ENCODE results near the gene MTG2.

The MTG2 gene

DNA sequence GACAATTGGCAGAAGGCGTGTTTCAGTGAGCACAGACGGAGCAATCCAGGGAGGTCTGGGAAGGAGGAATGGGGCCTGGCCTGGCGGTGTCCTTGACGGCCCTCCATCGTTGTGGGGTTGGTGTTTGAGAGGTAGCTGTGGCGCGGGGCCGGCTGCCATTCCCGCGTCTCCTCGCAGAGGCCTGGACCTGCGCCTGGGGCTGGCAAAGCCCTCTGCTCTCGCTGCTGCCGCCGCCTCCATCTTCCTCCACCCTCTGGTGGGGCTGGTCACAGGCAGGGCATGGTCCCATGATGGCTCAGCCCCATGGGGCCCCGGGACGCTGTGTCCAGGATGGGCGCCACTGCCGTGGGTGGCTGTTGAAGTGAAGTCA lies 63.1 kb downstream of the MTG2 start:
- peaks cover 74% of the 10 kb centered on the region for H3K79me2 ChIP-seq (ENCODE audit: control insufficient read depth, low read length)
- peaks cover 5% of the 10 kb centered on the region; the same call in 1 of the 2 replicates for H3K36me3 ChIP-seq (ENCODE audit: control insufficient read depth, low read length)
- peaks cover 3% of the 10 kb centered on the region; the same call in 1 of the 2 replicates for H4K20me1 ChIP-seq (ENCODE audit: control insufficient read depth, insufficient read depth, low read depth, low read length)
- no peaks in the 10 kb centered on the region for H3K9me2 ChIP-seq (replicated peaks; ENCODE audit: control insufficient read depth, low read length)
- no peak overlapping the region for H3K27ac ChIP-seq (ENCODE audit: low read depth, low read length)
- H3K4me2 ChIP-seq (ENCODE audit: low read length) = no peak overlapping the region
- TF ChIP-seq, protein P1, sequence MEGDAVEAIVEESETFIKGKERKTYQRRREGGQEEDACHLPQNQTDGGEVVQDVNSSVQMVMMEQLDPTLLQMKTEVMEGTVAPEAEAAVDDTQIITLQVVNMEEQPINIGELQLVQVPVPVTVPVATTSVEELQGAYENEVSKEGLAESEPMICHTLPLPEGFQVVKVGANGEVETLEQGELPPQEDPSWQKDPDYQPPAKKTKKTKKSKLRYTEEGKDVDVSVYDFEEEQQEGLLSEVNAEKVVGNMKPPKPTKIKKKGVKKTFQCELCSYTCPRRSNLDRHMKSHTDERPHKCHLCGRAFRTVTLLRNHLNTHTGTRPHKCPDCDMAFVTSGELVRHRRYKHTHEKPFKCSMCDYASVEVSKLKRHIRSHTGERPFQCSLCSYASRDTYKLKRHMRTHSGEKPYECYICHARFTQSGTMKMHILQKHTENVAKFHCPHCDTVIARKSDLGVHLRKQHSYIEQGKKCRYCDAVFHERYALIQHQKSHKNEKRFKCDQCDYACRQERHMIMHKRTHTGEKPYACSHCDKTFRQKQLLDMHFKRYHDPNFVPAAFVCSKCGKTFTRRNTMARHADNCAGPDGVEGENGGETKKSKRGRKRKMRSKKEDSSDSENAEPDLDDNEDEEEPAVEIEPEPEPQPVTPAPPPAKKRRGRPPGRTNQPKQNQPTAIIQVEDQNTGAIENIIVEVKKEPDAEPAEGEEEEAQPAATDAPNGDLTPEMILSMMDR (IDR thresholded peaks at IDR 0.05; ENCODE audit: low read depth, low read length, poor library complexity, severe bottlenecking) = no peak
- TF ChIP-seq EZH2phosphoT487 (IDR thresholded peaks at IDR 0.05; ENCODE audit: borderline replicate concordance, low read length) = no peak
- H3K27me3 ChIP-seq (ENCODE audit: control insufficient read depth, low read length) = no peaks in the 10 kb centered on the region
- no peak overlapping the region for H3K4me3 ChIP-seq (ENCODE audit: low read length)
- no peaks in the 10 kb centered on the region for H3K9me3 ChIP-seq (ENCODE audit: control insufficient read depth, insufficient read depth, low read length)
- H3K4me1 ChIP-seq (ENCODE audit: control insufficient read depth, low read length) = peaks cover 6% of the 10 kb centered on the region
- no peaks in the 10 kb centered on the region for H3F3A ChIP-seq (ENCODE audit: control insufficient read depth, insufficient read depth)

DNA sequence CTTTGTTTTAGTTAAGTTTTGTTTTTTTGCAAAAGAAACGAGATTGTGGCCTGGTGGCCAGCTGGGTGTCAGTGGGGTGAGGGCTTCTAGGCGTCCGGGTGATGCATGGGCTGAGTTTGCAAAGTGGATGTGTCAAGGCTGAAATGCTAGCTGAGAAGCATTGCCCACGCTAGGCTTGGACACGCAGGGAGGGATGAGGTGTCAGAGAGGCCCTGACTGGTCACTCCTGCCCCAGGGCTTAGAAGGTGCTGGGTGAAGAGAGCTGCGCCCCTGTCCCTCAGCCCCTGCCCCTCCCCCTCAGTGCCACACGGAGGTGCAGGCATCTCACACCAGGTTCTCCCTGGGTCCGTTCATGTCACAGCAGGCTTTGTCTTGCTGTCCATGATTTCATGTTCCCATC lies 63.6 kb downstream of the MTG2 start:
- no peak overlapping the region for H3K27ac ChIP-seq (ENCODE audit: low read depth, low read length)
- TF ChIP-seq, protein P1 (IDR thresholded peaks at IDR 0.05; ENCODE audit: low read depth, low read length, poor library complexity, severe bottlenecking) = no peak
- no peak for TF ChIP-seq EZH2phosphoT487 (IDR thresholded peaks at IDR 0.05; ENCODE audit: borderline replicate concordance, low read length)
- no peaks in the 10 kb centered on the region for H3K27me3 ChIP-seq (ENCODE audit: control insufficient read depth, low read length)
- no peaks in the 10 kb centered on the region for H3K9me3 ChIP-seq (ENCODE audit: control insufficient read depth, insufficient read depth, low read length)
- H4K20me1 ChIP-seq (ENCODE audit: control insufficient read depth, insufficient read depth, low read depth, low read length) = peaks cover 3% of the 10 kb centered on the region; the same call in 1 of the 2 replicates
- peaks cover 6% of the 10 kb centered on the region for H3K4me1 ChIP-seq (ENCODE audit: control insufficient read depth, low read length)
- H3K4me2 ChIP-seq (ENCODE audit: low read length) = no peak overlapping the region
- no peaks in the 10 kb centered on the region for H3K9me2 ChIP-seq (replicated peaks; ENCODE audit: control insufficient read depth, low read length)
- H3F3A ChIP-seq (ENCODE audit: control insufficient read depth, insufficient read depth) = no peaks in the 10 kb centered on the region
- peaks cover 4% of the 10 kb centered on the region; the same call in 1 of the 2 replicates for H3K36me3 ChIP-seq (ENCODE audit: control insufficient read depth, low read length)
- H3K4me3 ChIP-seq (ENCODE audit: low read length) = no peak overlapping the region
- H3K79me2 ChIP-seq (ENCODE audit: control insufficient read depth, low read length) = peaks cover 69% of the 10 kb centered on the region

DNA sequence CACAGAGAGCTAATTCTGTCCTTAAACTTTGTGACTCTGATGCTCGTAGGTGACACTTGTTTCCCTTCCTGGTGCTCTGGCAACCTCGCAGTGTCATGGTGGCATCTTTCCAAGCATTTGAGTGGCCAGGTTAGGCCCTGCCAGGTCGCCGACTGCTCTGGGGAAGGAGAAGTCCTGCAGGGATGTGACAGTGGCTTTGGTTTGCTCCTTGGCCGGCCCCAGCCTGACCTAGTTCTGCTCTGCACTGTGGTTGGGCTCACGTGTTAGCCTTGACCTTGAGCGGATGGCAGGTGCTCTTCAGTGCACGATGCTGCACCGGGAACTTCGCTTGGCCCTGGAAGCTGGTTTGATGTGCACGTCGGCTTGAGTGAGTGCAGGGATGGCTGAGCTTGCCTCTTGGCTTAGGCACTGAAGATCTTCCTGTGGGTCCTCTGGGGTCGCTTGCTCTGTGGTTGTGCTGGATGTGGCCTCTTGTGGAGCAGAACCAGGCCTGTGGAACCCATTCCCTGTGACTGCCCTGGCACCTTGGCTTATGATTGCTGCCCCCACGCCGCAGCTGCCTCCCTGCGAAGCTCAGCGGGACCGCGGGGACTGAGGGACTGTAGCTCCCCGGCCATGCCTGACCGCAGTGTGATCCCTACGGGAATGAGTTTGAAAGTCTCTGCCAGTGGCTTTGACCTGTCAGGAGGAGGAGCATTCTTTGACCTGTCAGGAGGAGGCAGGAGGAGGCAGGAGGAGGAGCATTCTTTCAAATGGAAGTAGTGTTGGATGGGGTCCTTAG lies 64.2 kb downstream of the MTG2 start:
- no peak overlapping the region for H3K27ac ChIP-seq (ENCODE audit: low read depth, low read length)
- no peaks in the 10 kb centered on the region for H3F3A ChIP-seq (ENCODE audit: control insufficient read depth, insufficient read depth)
- H3K9me2 ChIP-seq (replicated peaks; ENCODE audit: control insufficient read depth, low read length) = no peaks in the 10 kb centered on the region
- TF ChIP-seq, protein P1 (IDR thresholded peaks at IDR 0.05; ENCODE audit: low read depth, low read length, poor library complexity, severe bottlenecking) = no peak
- TF ChIP-seq EZH2phosphoT487 (IDR thresholded peaks at IDR 0.05; ENCODE audit: borderline replicate concordance, low read length) = no peak
- no peaks in the 10 kb centered on the region for H3K9me3 ChIP-seq (ENCODE audit: control insufficient read depth, insufficient read depth, low read length)
- H3K4me1 ChIP-seq (ENCODE audit: control insufficient read depth, low read length) = peaks cover 6% of the 10 kb centered on the region
- peaks cover 3% of the 10 kb centered on the region; the same call in 1 of the 2 replicates for H4K20me1 ChIP-seq (ENCODE audit: control insufficient read depth, insufficient read depth, low read depth, low read length)
- H3K4me3 ChIP-seq (ENCODE audit: low read length) = no peak overlapping the region
- H3K4me2 ChIP-seq (ENCODE audit: low read length) = no peak overlapping the region
- H3K27me3 ChIP-seq (ENCODE audit: control insufficient read depth, low read length) = no peaks in the 10 kb centered on the region
- H3K36me3 ChIP-seq (ENCODE audit: control insufficient read depth, low read length) = no peaks in the 10 kb centered on the region; the same call in 1 of the 2 replicates
- peaks cover 66% of the 10 kb centered on the region for H3K79me2 ChIP-seq (ENCODE audit: control insufficient read depth, low read length)
